NCI-H2081 (cell line): ENCODE measurements around the gene CAVIN1.
"Not testable (repeated sequence)": the region's sequence is repeated elsewhere in the genome, so short reads cannot be mapped to it uniquely, and the experiment has no call there.

ENCODE experiments used
- DNase-seq, 2 experiments: peaks; one replicate each; lab custom pipeline; 2025; lab: John Stamatoyannopoulos, UW

Gene CAVIN1

GRCh38 chr17:42405963-42406495, 17.0 kb downstream of the CAVIN1 start:
- DNase-seq: peak; percentile 77 to 81

GRCh38 chr17:42405076-42405475, 18.0 kb downstream of the CAVIN1 start:
- no peak for DNase-seq

GRCh38 chr17:42404326-42405055, 18.6 kb downstream of the CAVIN1 start:
- DNase-seq: no peak

GRCh38 chr17:42403150-42403549, 19.9 kb downstream of the CAVIN1 start:
- no peak for DNase-seq

- no peak for DNase-seq
Observed at GRCh38 chr17:42402117-42402516, 20.9 kb downstream of the CAVIN1 start.

GRCh38 chr17:42400844-42401375, 22.1 kb downstream of the CAVIN1 start:
- not testable (repeated sequence) for DNase-seq

GRCh38 chr17:42399948-42400843, 22.9 kb downstream of the CAVIN1 start:
- DNase-seq: no peak

GRCh38 chr17:42399121-42399520, 23.9 kb downstream of the CAVIN1 start:
- peak in 1 of 2 experiments; percentile 41 for DNase-seq

- not testable (repeated sequence) for DNase-seq
Observed at GRCh38 chr17:42395601-42396000, 27.5 kb downstream of the CAVIN1 start.

GRCh38 chr17:42394838-42395237, 28.2 kb downstream of the CAVIN1 start:
- no peak for DNase-seq

- no peak for DNase-seq
Observed at GRCh38 chr17:42392692-42393415, 30.2 kb downstream of the CAVIN1 start.

- DNase-seq: not testable (repeated sequence)
Observed at GRCh38 chr17:42391439-42391838, 31.6 kb downstream of the CAVIN1 start.

GRCh38 chr17:42389899-42390298, 33.2 kb downstream of the CAVIN1 start:
- DNase-seq: no peak

GRCh38 chr17:42389135-42389417, 34.0 kb downstream of the CAVIN1 start:
- DNase-seq: no peak

GRCh38 chr17:42388381-42389134, 34.5 kb downstream of the CAVIN1 start, which contains the start of gene STAT3:
TSS of gene STAT3 (minus strand) at chr17:42388442. CDS start at chr17:42348516, 39,926 bp downstream.
- peak; percentile 100 for DNase-seq

- peak; percentile 56 to 80 for DNase-seq
Observed at GRCh38 chr17:42387661-42388380, 35.2 kb downstream of the CAVIN1 start.

- DNase-seq: peak; percentile 51 to 78
Observed at GRCh38 chr17:42386777-42387657, 36.0 kb downstream of the CAVIN1 start.

GRCh38 chr17:42381898-42382297, 41.2 kb downstream of the CAVIN1 start:
- no peak for DNase-seq

GRCh38 chr17:42380935-42381334, 42.1 kb downstream of the CAVIN1 start:
- DNase-seq: no peak
